Measurements from ENCODE around the gene NMUR1.

- TF ChIP-seq CTCF (IDR thresholded peaks at IDR 0.05): no peak
- no peak for TF ChIP-seq POLR2A (IDR thresholded peaks at IDR 0.05)
Measured at GRCh38 chr2:231531466-231531865, 1.2 kb upstream of the NMUR1 start.

Data from body of pancreas (tissue), 4 donors.